IPS-18c (cell line): ENCODE data around the gene WDR93.

Experiments
- H3K4me3 ChIP-seq: 2 replicates; pipeline ENCODE4 v1.7.0; 2013; ENCODE audit warnings: low read depth, mild to moderate bottlenecking, low read length, moderate library complexity; ENCODE audit not compliant: insufficient read depth
- H3K9me3 ChIP-seq: one replicate; pipeline ENCODE4 v1.6.1; 2013; ENCODE audit warnings: mild to moderate bottlenecking, low read length, moderate library complexity; ENCODE audit not compliant: control insufficient read depth, insufficient read depth

The WDR93 gene

GRCh38 chr15:89751748-89752147, 61.1 kb downstream of the WDR93 start:
- Histone ChIP-seq H3K9me3 (peaks cover 3% of the 10 kb centered on the region), H3K4me3 (no peak overlapping the region; the same call in 1 of the 2 replicates)

DNA sequence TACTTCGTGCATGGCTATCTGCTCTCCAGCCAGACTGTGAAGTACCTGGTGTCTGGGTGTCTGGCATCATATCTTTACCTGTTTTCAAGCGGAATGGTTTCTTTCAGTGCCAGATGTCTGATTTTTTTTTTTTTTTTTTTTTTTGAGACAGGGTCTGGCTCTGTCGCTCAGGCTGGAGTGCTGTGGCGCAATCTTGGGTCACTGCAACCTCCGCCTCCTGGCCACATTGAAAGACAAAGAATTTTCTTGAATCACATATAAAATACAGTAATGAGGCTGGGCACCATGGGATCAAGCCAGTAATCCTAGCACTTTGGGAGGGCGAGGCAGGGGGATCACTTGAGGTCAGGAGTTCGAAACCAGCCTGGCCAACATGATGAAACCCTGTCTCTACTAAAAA, 63.2 kb downstream of the WDR93 start:
- Histone ChIP-seq H3K4me3 (no peak overlapping the region), H3K9me3 (no peaks in the 10 kb centered on the region)

GRCh38 chr15:89754361-89755154, 63.9 kb downstream of the WDR93 start:
- Histone ChIP-seq H3K4me3 (no peak overlapping the region), H3K9me3 (no peaks in the 10 kb centered on the region)

DNA sequence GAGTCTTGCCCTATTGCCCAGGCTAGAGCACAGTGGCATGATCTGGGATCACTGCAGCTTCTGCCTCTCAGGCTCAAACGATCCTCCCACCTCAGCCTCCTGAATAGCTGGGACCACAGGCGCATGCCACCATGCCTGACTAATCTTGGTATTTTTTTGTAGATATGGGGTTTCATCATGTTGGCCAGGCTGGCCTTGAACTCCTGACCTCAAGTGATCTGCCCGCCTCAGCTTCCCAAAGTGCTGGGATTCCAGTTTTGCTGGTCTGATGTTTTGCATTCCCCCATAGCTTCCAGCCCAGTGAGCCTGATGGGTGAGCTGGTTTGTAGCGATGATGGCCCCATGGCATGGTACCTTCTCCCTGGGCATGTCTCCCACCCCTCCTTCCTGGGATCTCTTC, 65.1 kb downstream of the WDR93 start:
- Histone ChIP-seq H3K4me3 (no peak overlapping the region), H3K9me3 (no peaks in the 10 kb centered on the region)

GRCh38 chr15:89756897-89757296, 66.3 kb downstream of the WDR93 start:
- H3K4me3 ChIP-seq, result no peak overlapping the region
- no peaks in the 10 kb centered on the region for H3K9me3 ChIP-seq

DNA sequence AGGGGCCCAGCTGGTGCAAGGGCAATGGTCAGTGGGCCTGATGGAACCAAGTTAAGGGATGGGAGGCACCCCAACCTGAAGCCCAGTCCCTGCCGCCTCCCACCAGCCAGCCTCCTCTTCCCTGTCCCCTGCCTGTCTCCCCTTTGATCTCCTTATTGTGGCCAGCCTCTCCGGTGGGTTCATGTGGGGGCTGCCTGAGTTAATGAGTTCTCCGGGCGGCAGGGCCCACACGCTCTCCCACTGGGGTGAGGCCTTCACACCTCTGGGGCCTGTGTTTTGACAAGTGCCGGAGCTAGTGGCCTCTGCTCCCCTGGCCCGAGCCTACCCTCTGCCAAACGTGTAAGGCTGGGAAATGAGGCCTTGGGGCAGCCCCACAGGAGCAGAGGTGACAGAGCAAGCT, 67.7 kb downstream of the WDR93 start:
- Histone ChIP-seq H3K9me3 (no peaks in the 10 kb centered on the region), H3K4me3 (no peak overlapping the region)

- Histone ChIP-seq H3K4me3 (no peak overlapping the region), H3K9me3 (no peaks in the 10 kb centered on the region)
Measured at GRCh38 chr15:89758981-89759380, 68.4 kb downstream of the WDR93 start.

GRCh38 chr15:89759835-89760234, 69.2 kb downstream of the WDR93 start:
- no peaks in the 10 kb centered on the region for H3K9me3 ChIP-seq
- no peak overlapping the region for H3K4me3 ChIP-seq

- H3K9me3 ChIP-seq, result no peaks in the 10 kb centered on the region
- H3K4me3 ChIP-seq, result no peak overlapping the region
Measured at GRCh38 chr15:89760303-89761008, 69.8 kb downstream of the WDR93 start.

DNA sequence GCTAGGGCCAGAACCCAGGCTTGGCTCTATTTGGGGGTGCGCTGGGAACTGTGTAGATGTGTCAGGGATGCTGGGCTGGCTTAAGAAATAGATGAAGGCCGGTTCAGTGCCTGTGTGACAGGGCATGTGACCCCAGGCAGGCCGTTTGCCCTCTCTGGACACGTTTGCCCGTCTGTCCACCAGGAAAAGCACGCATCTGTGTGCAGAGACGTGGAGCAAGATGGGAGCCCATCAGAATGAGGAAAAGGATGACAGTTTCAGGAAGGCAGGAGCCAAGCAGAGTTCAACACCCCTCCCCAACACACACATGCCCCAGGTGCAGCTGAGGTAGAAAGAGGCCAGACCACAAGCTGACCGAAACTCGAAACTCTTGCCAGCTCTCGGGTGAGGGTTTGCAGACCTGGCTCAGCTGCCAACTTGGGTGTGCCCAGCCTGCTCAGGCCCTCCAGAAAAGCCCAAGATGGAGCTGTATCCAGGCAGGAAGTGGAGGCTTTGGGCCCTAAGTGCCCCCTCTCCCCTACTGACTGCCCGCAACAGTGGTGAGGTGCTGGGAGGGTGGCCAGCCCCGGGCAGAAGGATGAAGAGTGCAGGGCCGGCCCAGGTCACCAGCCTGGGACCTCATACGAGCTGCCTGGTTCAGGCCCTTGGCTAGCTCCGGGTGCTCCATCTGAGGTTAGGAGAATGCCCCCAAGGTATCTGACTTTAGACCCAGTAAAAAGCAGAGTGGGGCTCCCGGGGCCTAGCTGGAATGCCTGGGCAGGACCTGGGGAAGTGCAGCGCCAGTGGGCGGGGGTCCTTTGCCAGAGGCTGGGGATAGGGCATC, 70.6 kb downstream of the WDR93 start:
- H3K9me3 ChIP-seq, result no peaks in the 10 kb centered on the region
- H3K4me3 ChIP-seq, result no peak overlapping the region

DNA sequence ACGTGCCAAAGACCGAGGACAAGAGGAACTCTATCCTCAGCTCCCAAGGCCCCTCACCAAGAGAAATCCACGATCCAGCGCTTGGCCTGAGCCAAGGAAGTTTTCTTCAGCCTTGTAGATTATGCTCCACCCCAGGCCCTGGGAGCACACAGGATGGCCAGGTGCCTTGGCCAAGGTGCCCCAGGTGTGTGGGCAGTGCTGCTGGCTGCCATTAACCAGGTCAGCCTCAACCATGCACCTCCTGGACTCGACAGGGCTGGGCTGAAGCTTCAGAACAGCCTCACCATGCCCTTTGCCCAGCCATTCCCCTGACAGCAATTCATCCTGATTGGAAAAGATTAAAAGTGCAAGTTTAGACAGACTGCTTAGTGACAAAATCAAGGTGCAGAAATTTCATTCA, 71.3 kb downstream of the WDR93 start:
- H3K4me3 ChIP-seq, result no peak overlapping the region
- H3K9me3 ChIP-seq, result no peaks in the 10 kb centered on the region

DNA sequence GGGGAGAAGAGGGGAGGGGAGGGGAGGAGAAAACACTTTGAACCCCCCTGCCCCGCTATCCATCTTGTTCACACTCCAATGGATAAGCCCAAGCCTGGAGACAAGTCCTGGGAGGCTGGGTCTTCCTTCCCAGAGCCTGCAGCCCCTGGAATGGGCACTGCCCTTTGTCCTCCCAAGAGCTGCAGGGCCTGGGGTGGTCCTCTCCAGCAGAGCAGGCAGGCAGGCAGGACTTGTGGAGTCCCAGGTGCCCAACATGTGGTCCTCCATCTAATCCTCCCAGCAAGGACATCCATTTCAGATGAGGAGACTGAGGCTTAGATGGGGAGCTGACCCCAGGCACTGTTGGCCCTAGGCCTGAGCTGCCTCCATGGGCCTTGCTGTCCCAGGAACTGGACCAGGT, 75.1 kb downstream of the WDR93 start:
- Histone ChIP-seq H3K4me3 (no peak overlapping the region), H3K9me3 (no peaks in the 10 kb centered on the region)

DNA sequence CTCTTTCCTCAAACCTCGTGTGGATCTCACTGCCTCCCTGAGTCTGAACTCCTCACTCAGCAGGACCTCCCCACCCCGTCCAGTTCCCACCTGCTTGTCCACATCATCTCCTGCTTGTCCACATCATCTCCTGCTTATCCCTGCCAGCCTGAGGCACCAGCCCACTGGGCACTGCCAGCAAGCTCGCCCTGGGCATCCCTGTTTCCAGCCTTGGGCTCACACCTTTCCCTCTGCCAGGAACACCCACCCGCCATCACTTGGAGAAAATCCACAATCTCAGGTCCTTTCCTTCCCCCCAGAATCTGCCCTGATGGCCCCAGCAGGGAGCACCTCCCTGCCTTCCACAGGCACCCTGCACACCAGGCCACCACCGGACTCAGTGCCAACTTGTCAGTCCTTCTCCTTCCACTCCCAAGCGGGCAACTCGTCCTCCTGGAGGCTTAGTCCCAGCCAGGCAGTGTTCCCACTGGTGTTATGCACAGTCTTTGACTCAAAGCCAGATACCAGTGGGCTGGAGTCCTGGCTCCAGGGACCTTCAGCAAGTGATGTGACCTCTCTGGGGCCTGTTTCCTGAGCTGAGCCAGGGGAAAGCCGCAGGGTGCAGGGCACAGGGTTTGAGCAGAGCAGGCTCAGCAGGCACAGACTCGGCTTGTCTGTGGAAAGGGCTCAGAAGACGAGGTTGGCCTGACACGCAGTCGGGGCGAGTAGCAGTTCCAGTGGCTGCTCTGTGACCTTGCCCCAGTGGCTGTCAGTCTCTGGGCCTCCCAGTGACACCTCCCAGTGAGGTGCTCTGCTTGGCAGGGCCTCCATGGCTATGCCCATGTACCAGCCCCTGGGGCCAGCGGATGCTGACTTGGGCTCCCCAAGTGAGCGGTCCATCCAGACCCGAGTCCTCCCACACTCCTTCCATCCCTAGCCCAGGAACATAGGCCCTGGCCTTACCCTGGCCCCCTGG, 76.0 kb downstream of the WDR93 start:
- Histone ChIP-seq H3K9me3 (no peaks in the 10 kb centered on the region), H3K4me3 (no peak overlapping the region)

GRCh38 chr15:89767411-89767915, 76.9 kb downstream of the WDR93 start:
- Histone ChIP-seq H3K4me3 (no peak overlapping the region), H3K9me3 (no peaks in the 10 kb centered on the region)

GRCh38 chr15:89768071-89768500, 77.5 kb downstream of the WDR93 start:
- H3K9me3 ChIP-seq, result no peaks in the 10 kb centered on the region
- H3K4me3 ChIP-seq, result no peak overlapping the region

GRCh38 chr15:89769366-89769765, 78.8 kb downstream of the WDR93 start:
- no peak overlapping the region for H3K4me3 ChIP-seq
- H3K9me3 ChIP-seq, result no peaks in the 10 kb centered on the region

- Histone ChIP-seq H3K4me3 (no peak overlapping the region), H3K9me3 (no peaks in the 10 kb centered on the region)
Measured at GRCh38 chr15:89770041-89770440, 79.4 kb downstream of the WDR93 start.
